Parathyroid adenoma (tissue), 2 donors: ENCODE measurements around the gene MEGF10.

Experiments used
- H2AFZ ChIP-seq: fragments of 300-600 bp; sonication (generic); one replicate; pipeline ENCODE4 v1.7.0; 2017; ENCODE audit warnings: antibody characterized with exemption, mild to moderate bottlenecking
- H3K27ac ChIP-seq: fragments of 300-600 bp; sonication (generic); one replicate; pipeline ENCODE4 v1.7.0; 2017
- H3K27me3 ChIP-seq: fragments of 300-600 bp; sonication (generic); one replicate; pipeline ENCODE4 v1.7.0; 2017; ENCODE audit warnings: low read length; ENCODE audit not compliant: control insufficient read depth, insufficient read depth
- H3K36me3 ChIP-seq: fragments of 300-600 bp; sonication (generic); one replicate; pipeline ENCODE4 v1.7.0; 2017; ENCODE audit warnings: low read length; ENCODE audit not compliant: control insufficient read depth, insufficient read depth
- H3K4me1 ChIP-seq: fragments of 300-600 bp; sonication (generic); one replicate; pipeline ENCODE4 v1.7.0; 2017; ENCODE audit warnings: control low read depth
- H3K4me2 ChIP-seq: fragments of 300-600 bp; sonication (generic); one replicate; pipeline ENCODE4 v1.7.0; 2017; ENCODE audit warnings: low read length
- H3K4me3 ChIP-seq: fragments of 300-600 bp; sonication (generic); one replicate; pipeline ENCODE4 v1.7.0; 2017; ENCODE audit warnings: low read depth, low read length
- H3K79me2 ChIP-seq: fragments of 300-600 bp; sonication (generic); one replicate; pipeline ENCODE4 v1.7.0; 2017; ENCODE audit warnings: control low read depth
- H3K9ac ChIP-seq: fragments of 300-600 bp; sonication (generic); one replicate; pipeline ENCODE4 v1.7.0; 2017; ENCODE audit warnings: mild to moderate bottlenecking
- H3K9me3 ChIP-seq: fragments of 300-600 bp; sonication (generic); one replicate; pipeline ENCODE4 v1.7.0; 2017; ENCODE audit warnings: low read length; ENCODE audit not compliant: control insufficient read depth
- CTCF ChIP-seq: fragments of 300-600 bp; sonication (generic); IDR thresholded peaks from one replicate; pipeline ENCODE4 v1.7.0; 2017; ENCODE audit warnings: antibody characterized with exemption, mild to moderate bottlenecking
- donor health status: primary hyperparathyroidism.

Gene MEGF10

GRCh38 chr5:127331890-127332649 is 41.5 kb downstream of the MEGF10 start:
- no peak for TF ChIP-seq CTCF
- Histone ChIP-seq H3K36me3 (no peaks in the 10 kb centered on the region), H3K4me2 (no peak overlapping the region), H3K9ac (no peak overlapping the region), H3K79me2 (no peaks in the 10 kb centered on the region), H3K4me1 (no peaks in the 10 kb centered on the region), H2AFZ (no peak overlapping the region), H3K27me3 (no peaks in the 10 kb centered on the region), H3K9me3 (no peaks in the 10 kb centered on the region), H3K4me3 (no peak overlapping the region), H3K27ac (no peak overlapping the region)

- Histone ChIP-seq H3K27ac (no peak overlapping the region), H3K4me2 (no peak overlapping the region), H2AFZ (no peak overlapping the region), H3K9me3 (no peaks in the 10 kb centered on the region), H3K36me3 (no peaks in the 10 kb centered on the region), H3K4me1 (no peaks in the 10 kb centered on the region), H3K9ac (no peak overlapping the region), H3K27me3 (no peaks in the 10 kb centered on the region), H3K79me2 (no peaks in the 10 kb centered on the region), H3K4me3 (no peak overlapping the region)
- no peak for TF ChIP-seq CTCF
Measured at GRCh38 chr5:127333483-127333882, 42.9 kb downstream of the MEGF10 start.

- H3K27ac ChIP-seq, result no peak overlapping the region
Measured at GRCh38 chr5:127335381-127335780, 44.8 kb downstream of the MEGF10 start.

GRCh38 chr5:127337876-127338275 is 47.3 kb downstream of the MEGF10 start:
- Histone ChIP-seq H3K9me3 (no peaks in the 10 kb centered on the region), H3K27ac (no peak overlapping the region), H3K36me3 (no peaks in the 10 kb centered on the region), H3K9ac (no peak overlapping the region), H3K4me1 (no peaks in the 10 kb centered on the region), H3K4me3 (no peak overlapping the region), H2AFZ (no peak overlapping the region), H3K79me2 (no peaks in the 10 kb centered on the region), H3K4me2 (no peak overlapping the region), H3K27me3 (no peaks in the 10 kb centered on the region)
- no peak for TF ChIP-seq CTCF

More at GRCh38 chr5:127335381-127335780, 44.8 kb downstream of the MEGF10 start:
- Histone ChIP-seq H3K36me3 (no peaks in the 10 kb centered on the region), H3K27me3 (no peaks in the 10 kb centered on the region), H3K4me2 (no peak overlapping the region), H3K9me3 (no peaks in the 10 kb centered on the region), H2AFZ (no peak overlapping the region), H3K4me3 (no peak overlapping the region), H3K9ac (no peak overlapping the region), H3K79me2 (no peaks in the 10 kb centered on the region), H3K4me1 (no peaks in the 10 kb centered on the region)
- no peak for TF ChIP-seq CTCF

- Histone ChIP-seq H3K79me2 (no peaks in the 10 kb centered on the region), H3K27me3 (no peaks in the 10 kb centered on the region), H2AFZ (no peak overlapping the region), H3K9ac (no peak overlapping the region), H3K4me3 (no peak overlapping the region), H3K27ac (no peak overlapping the region), H3K4me1 (no peaks in the 10 kb centered on the region), H3K36me3 (no peaks in the 10 kb centered on the region), H3K9me3 (no peaks in the 10 kb centered on the region), H3K4me2 (no peak overlapping the region)
- TF ChIP-seq CTCF, result no peak
Measured at GRCh38 chr5:127338501-127338900, 47.9 kb downstream of the MEGF10 start.
